Measurements from ENCODE around the gene RANBP3L.

RANBP3L gene

DNA sequence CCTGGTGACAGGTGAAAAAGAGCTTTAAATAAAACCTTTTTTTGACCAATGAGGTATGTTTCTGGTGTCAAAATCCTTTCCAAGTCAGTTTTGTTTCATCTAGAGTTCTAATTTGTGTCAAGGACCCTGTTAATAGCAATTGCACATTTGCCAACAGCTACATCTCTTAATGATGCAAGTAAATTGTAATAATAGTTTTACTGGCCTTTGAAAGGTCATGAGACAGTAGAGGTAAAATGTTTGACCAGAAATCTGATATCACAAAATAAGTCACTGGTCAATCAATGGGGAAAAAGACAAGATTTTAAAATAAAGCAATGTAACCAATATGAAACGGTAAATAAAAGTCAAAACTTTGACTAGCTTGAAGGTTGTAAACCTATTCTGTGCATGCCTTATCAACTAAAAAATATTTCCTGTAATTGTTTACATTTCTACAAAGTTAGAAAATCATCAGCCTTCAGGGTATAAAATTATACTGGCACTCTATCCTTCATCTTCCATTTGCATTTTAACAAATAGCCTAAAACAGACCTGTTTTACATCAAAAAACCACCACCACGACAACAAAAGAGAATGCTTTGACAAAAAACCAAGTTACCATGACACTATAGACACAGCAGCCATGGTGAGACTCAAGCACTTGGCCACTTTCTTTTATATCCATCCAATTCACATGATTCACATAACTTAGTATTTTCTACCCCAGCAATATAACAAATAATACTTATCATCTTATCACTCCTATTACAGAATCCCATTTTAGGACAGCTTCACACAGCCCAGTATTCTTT is 63.0 kb downstream of the RANBP3L start:
- in situ Hi-C loops (cut with MboI; ENCODE audit: low sequenced_read_pairs, unreplicated experiment) = no loop called here
- TF ChIP-seq, protein P1, sequence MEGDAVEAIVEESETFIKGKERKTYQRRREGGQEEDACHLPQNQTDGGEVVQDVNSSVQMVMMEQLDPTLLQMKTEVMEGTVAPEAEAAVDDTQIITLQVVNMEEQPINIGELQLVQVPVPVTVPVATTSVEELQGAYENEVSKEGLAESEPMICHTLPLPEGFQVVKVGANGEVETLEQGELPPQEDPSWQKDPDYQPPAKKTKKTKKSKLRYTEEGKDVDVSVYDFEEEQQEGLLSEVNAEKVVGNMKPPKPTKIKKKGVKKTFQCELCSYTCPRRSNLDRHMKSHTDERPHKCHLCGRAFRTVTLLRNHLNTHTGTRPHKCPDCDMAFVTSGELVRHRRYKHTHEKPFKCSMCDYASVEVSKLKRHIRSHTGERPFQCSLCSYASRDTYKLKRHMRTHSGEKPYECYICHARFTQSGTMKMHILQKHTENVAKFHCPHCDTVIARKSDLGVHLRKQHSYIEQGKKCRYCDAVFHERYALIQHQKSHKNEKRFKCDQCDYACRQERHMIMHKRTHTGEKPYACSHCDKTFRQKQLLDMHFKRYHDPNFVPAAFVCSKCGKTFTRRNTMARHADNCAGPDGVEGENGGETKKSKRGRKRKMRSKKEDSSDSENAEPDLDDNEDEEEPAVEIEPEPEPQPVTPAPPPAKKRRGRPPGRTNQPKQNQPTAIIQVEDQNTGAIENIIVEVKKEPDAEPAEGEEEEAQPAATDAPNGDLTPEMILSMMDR (IDR thresholded peaks at IDR 0.05; ENCODE audit: borderline replicate concordance, control extremely low read depth, extremely low read depth, insufficient read depth, missing control alignments) = no peak
- no peak for DNase-seq (ENCODE audit: low spot score)

DNA sequence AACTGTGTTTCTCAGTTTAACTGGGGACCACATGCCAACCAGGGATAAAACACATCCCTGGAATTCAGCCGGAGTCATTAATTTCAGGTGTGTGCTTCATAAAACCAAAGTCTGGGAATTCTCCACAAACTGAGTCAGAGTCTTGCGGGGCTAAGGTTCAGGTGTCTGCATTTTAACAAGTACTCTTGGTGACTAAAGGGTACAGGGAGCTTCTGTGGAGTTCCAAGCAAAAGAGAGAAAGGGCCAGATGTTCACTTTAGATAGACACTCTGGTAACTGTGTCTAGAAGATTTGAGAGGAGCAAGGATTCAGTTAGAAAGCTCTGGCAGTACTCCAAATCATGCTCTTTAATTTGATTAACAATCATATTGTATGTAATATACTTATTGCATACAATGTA is 64.0 kb downstream of the RANBP3L start:
- TF ChIP-seq, protein P1 (IDR thresholded peaks at IDR 0.05; ENCODE audit: borderline replicate concordance, control extremely low read depth, extremely low read depth, insufficient read depth, missing control alignments) = no peak
- DNase-seq (ENCODE audit: low spot score) = no peak
- in situ Hi-C loops (cut with MboI; ENCODE audit: low sequenced_read_pairs, unreplicated experiment) = no loop called here

DNA sequence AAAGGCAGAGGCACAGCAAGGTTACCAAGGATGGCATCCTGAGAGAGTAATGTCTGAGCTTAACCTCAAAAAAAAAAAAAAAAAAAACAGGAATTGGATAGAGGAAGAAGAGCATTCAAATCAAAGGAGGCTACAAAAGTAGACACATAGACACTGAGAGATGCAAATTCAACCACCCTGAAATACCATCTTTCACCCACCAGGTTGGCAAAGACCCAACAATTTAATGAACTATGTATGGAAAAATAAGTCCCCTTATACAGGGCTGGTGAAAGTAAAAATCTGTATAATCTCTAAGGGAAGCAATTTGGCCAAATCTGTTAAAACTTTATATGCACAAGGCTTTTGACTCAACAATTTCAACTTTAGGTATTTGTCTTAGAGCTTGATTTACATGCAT is 64.9 kb downstream of the RANBP3L start:
- in situ Hi-C loops (cut with MboI; ENCODE audit: low sequenced_read_pairs, unreplicated experiment) = no loop called here
- TF ChIP-seq, protein P1 (IDR thresholded peaks at IDR 0.05; ENCODE audit: borderline replicate concordance, control extremely low read depth, extremely low read depth, insufficient read depth, missing control alignments) = no peak
- no peak for DNase-seq (ENCODE audit: low spot score)

DNA sequence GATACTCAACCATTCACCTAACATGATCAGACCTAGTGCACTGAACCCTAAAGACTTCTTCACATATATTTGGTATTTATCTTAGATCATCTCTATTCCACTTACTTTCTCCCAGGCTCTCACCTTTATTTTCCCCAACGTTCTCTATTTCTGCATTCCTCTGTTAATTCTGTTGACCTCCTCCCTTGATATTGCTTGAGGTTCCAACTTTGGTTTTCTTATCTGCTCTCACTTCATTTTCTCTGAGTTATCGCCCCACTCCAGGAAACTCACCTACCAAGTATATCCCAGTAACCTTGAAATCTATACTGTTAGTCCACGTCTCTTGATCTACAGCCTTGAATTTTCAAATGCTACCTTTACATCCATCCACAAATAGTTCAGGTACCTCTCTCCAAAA is 69.2 kb downstream of the RANBP3L start:
- TF ChIP-seq, protein P1 (IDR thresholded peaks at IDR 0.05; ENCODE audit: borderline replicate concordance, control extremely low read depth, extremely low read depth, insufficient read depth, missing control alignments) = no peak
- in situ Hi-C loops (cut with MboI; ENCODE audit: low sequenced_read_pairs, unreplicated experiment) = no loop called here
- no peak for DNase-seq (ENCODE audit: low spot score)

DNA sequence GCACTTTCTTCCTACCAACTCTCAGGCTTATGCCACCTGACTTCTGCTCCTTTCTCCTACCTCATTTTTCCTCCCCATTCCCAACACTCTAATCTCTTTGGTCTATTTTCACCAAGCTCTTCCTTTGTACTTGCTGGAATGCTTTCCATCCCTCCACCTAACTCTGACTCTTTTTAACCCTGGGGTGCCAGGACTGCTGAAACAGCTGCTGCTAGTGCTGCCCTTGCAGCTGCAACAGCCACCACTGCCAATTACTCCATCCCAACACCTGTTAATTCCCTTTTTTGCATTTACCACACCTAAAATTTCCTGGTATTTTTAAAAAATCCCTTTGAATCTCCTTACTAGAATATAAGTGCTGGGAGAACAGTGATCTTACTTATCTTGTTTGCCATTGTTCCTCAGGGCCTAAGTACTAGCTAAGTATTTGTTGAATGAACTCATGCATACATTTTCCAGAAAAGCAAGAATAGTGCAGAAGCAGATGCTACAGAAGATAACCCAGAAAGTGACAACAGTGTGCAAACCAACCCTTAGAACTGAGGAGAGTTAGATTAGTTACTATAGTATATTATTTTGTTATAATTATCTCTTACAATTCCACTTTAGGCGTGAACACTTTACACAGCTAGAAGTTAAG is 71.4 kb downstream of the RANBP3L start:
- TF ChIP-seq, protein P1 (IDR thresholded peaks at IDR 0.05; ENCODE audit: borderline replicate concordance, control extremely low read depth, extremely low read depth, insufficient read depth, missing control alignments) = no peak
- in situ Hi-C loops (cut with MboI; ENCODE audit: low sequenced_read_pairs, unreplicated experiment) = no loop called here
- no peak for DNase-seq (ENCODE audit: low spot score)

DNA sequence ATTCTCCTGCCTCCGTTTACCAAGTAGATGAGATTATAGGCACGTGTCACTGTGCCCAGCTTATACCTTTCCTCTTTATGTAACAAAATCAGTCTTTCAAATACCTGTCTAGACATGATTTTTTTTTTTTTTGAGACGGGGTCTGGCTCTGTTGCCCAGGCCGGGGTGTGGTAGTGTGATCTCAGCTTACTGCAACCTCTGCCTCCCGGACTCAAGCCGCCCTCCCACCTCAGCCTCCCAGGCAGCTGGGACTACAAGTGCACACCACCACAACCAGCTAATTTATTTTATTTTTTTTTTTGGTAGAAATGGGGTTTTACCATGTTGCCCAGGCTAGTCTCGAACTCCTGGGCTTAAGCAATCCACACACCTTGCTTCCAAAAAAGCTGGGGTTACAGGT is 73.2 kb downstream of the RANBP3L start:
- no peak for DNase-seq (ENCODE audit: low spot score)
- TF ChIP-seq, protein P1 (IDR thresholded peaks at IDR 0.05; ENCODE audit: borderline replicate concordance, control extremely low read depth, extremely low read depth, insufficient read depth, missing control alignments) = no peak

More for the DNA sequence above, 73.2 kb downstream of the RANBP3L start:
- in situ Hi-C loops (cut with MboI; ENCODE audit: low sequenced_read_pairs, unreplicated experiment) = no loop called here

All from GM13976 (cell line).